ENCODE results near the gene MAPK8. TPM values are rescaled to one million over a fixed set of nuclear protein-coding genes. Genes with fewer than 3 reads are reported as not detected.
"Not testable (repeated sequence)": the region's sequence is repeated elsewhere in the genome, so short reads cannot be mapped to it uniquely, and the experiment has no call there.

The MAPK8 gene
- total RNA-seq, 6 experiments from 2014 or later, result 56.3 to 96.6 (median 74.8) TPM

- H3K27me3 Mint-ChIP-seq (ENCODE audit: insufficient read depth), result no peaks in the 10 kb centered on the region; the same call in 1 of the 2 replicates
- no peak for DNase-seq
- peaks cover 59% of the 10 kb centered on the region for H3K4me1 Mint-ChIP-seq (ENCODE audit: low read depth)
- H3K36me3 Mint-ChIP-seq (ENCODE audit: low read depth), result peaks cover 50% of the 10 kb centered on the region
- H3K9me3 Mint-ChIP-seq, result peaks cover 28% of the 10 kb centered on the region
- no peak for TF ChIP-seq CTCF (IDR thresholded peaks at IDR 0.05)
- peak overlapping the region; percentile 52 for H3K4me3 Mint-ChIP-seq
- H3K27ac Mint-ChIP-seq, result peak overlapping the region; percentile 54
These were observed 37.6 kb downstream of the MAPK8 start for GRCh38 chr10:48343921-48344598.

- H3K36me3 Mint-ChIP-seq (ENCODE audit: low read depth), result peaks cover 59% of the 10 kb centered on the region
- TF ChIP-seq CTCF (IDR thresholded peaks at IDR 0.05), result peak; percentile 37; the same call in 1 of the 2 replicates
- H3K4me1 Mint-ChIP-seq (ENCODE audit: low read depth), result peaks cover 57% of the 10 kb centered on the region
- not testable (repeated sequence) for H3K27me3 Mint-ChIP-seq (ENCODE audit: insufficient read depth); DNase-seq; H3K27ac Mint-ChIP-seq; H3K4me3 Mint-ChIP-seq
- H3K9me3 Mint-ChIP-seq, result peaks cover 35% of the 10 kb centered on the region
These were observed 39.8 kb downstream of the MAPK8 start for GRCh38 chr10:48346248-48346647.

GRCh38 chr10:48347539-48347938 lies 41.1 kb downstream of the MAPK8 start:
- Mint-ChIP-seq H3K36me3 (ENCODE audit: low read depth) (peaks cover 52% of the 10 kb centered on the region), H3K9me3 (peaks cover 30% of the 10 kb centered on the region), H3K4me1 (ENCODE audit: low read depth) (peaks cover 46% of the 10 kb centered on the region)
- H3K27me3 Mint-ChIP-seq (ENCODE audit: insufficient read depth); DNase-seq; H3K4me3 Mint-ChIP-seq; H3K27ac Mint-ChIP-seq: not testable (repeated sequence)

GRCh38 chr10:48347943-48348342 lies 41.5 kb downstream of the MAPK8 start:
- peaks cover 30% of the 10 kb centered on the region for H3K9me3 Mint-ChIP-seq
- H3K36me3 Mint-ChIP-seq (ENCODE audit: low read depth), result peaks cover 49% of the 10 kb centered on the region
- not testable (repeated sequence) for DNase-seq; H3K27ac Mint-ChIP-seq; H3K4me3 Mint-ChIP-seq; H3K27me3 Mint-ChIP-seq (ENCODE audit: insufficient read depth)
- peaks cover 46% of the 10 kb centered on the region for H3K4me1 Mint-ChIP-seq (ENCODE audit: low read depth)

- no peak for DNase-seq
- peaks cover 40% of the 10 kb centered on the region for H3K36me3 Mint-ChIP-seq (ENCODE audit: low read depth)
- H3K4me3 Mint-ChIP-seq, result no peak overlapping the region
- TF ChIP-seq CTCF (IDR thresholded peaks at IDR 0.05), result no peak
- H3K9me3 Mint-ChIP-seq, result peaks cover 15% of the 10 kb centered on the region
- H3K4me1 Mint-ChIP-seq (ENCODE audit: low read depth), result peaks cover 46% of the 10 kb centered on the region
- no peak overlapping the region for H3K27ac Mint-ChIP-seq
- H3K27me3 Mint-ChIP-seq (ENCODE audit: insufficient read depth), result no peaks in the 10 kb centered on the region
These were observed 46.8 kb downstream of the MAPK8 start for GRCh38 chr10:48353246-48353645.

GRCh38 chr10:48357631-48358030 lies 51.2 kb downstream of the MAPK8 start:
- Mint-ChIP-seq H3K4me1 (ENCODE audit: low read depth) (peaks cover 74% of the 10 kb centered on the region), H3K27ac (no peak overlapping the region), H3K9me3 (no peaks in the 10 kb centered on the region), H3K27me3 (ENCODE audit: insufficient read depth) (no peaks in the 10 kb centered on the region), H3K4me3 (no peak overlapping the region), H3K36me3 (ENCODE audit: low read depth) (peaks cover 18% of the 10 kb centered on the region)
- no peak for TF ChIP-seq CTCF (IDR thresholded peaks at IDR 0.05)
- no peak for DNase-seq
